Lower lobe of right lung (tissue), 2 donors: Measurements from ENCODE around the gene PECR. TPM values are rescaled to one million over a fixed set of nuclear protein-coding genes. Genes with fewer than 3 reads are reported as not detected.

Experiments used
- ATAC-seq, 2 donors: fragments of 200-7000 bp; cut with Tn5 transposase; one replicate each; pipeline ENCODE4 v1.9.1; 2020 to 2022; ENCODE audit warnings: mild to moderate bottlenecking in 2 of 2, moderate library complexity in 2 of 2
- DNase-seq: peaks from one replicate; pipeline ENCODE4 v3.0.0-alpha.2; 2020
- H3K27ac ChIP-seq: fragments of 200-600 bp; one replicate; pipeline ENCODE4 v1.8.0; 2022
- H3K27me3 ChIP-seq: fragments of 200-600 bp; one replicate; pipeline ENCODE4 v1.8.0; 2022; ENCODE audit warnings: low read depth
- H3K36me3 ChIP-seq: fragments of 200-600 bp; one replicate; pipeline ENCODE4 v1.8.0; 2022; ENCODE audit warnings: mild to moderate bottlenecking
- H3K4me1 ChIP-seq: fragments of 200-600 bp; one replicate; pipeline ENCODE4 v1.8.0; 2022
- H3K4me3 ChIP-seq: fragments of 200-600 bp; one replicate; pipeline ENCODE4 v1.8.0; 2022; ENCODE audit warnings: mild to moderate bottlenecking
- H3K9me3 ChIP-seq: fragments of 200-600 bp; one replicate; pipeline ENCODE4 v1.8.0; 2022
- CTCF ChIP-seq: fragments of 200-600 bp; IDR thresholded peaks from one replicate; pipeline ENCODE4 v1.8.0; 2022; ENCODE audit warnings: antibody characterized with exemption, mild to moderate bottlenecking
- intact Hi-C: fragments of 100-400 bp; cut with DNase I; formaldehyde crosslinking; loops from one replicate; pipeline ENCODE4 v1.11.0; 2022
- total RNA-seq: library from RNA; stranded (reverse); fragmentation: NEBNext Ultra II Directional; extraction: Animal tissue kit (Norgen Biotek cat#: 25700); gene quantifications from one replicate; pipeline ENCODE4 v1.2.1, GENCODE V29; 2021
- donor health status: DM: no; HTN: yes; CAD: no; lungs with severe emphysema.

The PECR gene
- total RNA-seq, 1 donor from 2014 or later = 18.5 TPM

GRCh38 chr2:216041438-216041837, 40.2 kb downstream of the PECR start:
- TF ChIP-seq CTCF = no peak
- no peaks in the 10 kb centered on the region for H3K4me1 ChIP-seq
- ATAC-seq (no peak), DNase-seq (no peak)
- intact Hi-C loops = no loop called here
- H3K27me3 ChIP-seq = no peaks in the 10 kb centered on the region
- no peak overlapping the region for H3K27ac ChIP-seq
- H3K9me3 ChIP-seq = no peaks in the 10 kb centered on the region
- peaks cover 64% of the 10 kb centered on the region for H3K36me3 ChIP-seq
- H3K4me3 ChIP-seq = no peak overlapping the region

GRCh38 chr2:216039918-216040317, 41.7 kb downstream of the PECR start:
- Histone ChIP-seq H3K27me3 (no peaks in the 10 kb centered on the region), H3K9me3 (no peaks in the 10 kb centered on the region), H3K27ac (no peak overlapping the region), H3K36me3 (peaks cover 63% of the 10 kb centered on the region), H3K4me3 (no peak overlapping the region), H3K4me1 (no peaks in the 10 kb centered on the region)
- no peak for DNase-seq
- intact Hi-C loops = no loop called here
- no peak for TF ChIP-seq CTCF
- ATAC-seq = no peak

- DNase-seq (peak; percentile 62), ATAC-seq (peak; percentile 80 to 84)
- H3K27me3 ChIP-seq = no peaks in the 10 kb centered on the region
- H3K9me3 ChIP-seq = no peaks in the 10 kb centered on the region
- H3K27ac ChIP-seq = no peak overlapping the region
- H3K4me1 ChIP-seq = no peaks in the 10 kb centered on the region
- no peak overlapping the region for H3K4me3 ChIP-seq
- H3K36me3 ChIP-seq = peaks cover 26% of the 10 kb centered on the region
- peak; percentile 95 for TF ChIP-seq CTCF
- intact Hi-C loops = no loop called here
Observed at GRCh38 chr2:216034065-216034464, 47.5 kb downstream of the PECR start.

GRCh38 chr2:216033403-216033802, 48.2 kb downstream of the PECR start:
- intact Hi-C loops = no loop called here
- ATAC-seq = no peak

GRCh38 chr2:216031960-216032689, 49.5 kb downstream of the PECR start:
- H3K27ac ChIP-seq = no peak overlapping the region
- intact Hi-C loops = no loop called here

More at GRCh38 chr2:216033403-216033802, 48.2 kb downstream of the PECR start:
- no peak for TF ChIP-seq CTCF
- Histone ChIP-seq H3K4me3 (no peak overlapping the region), H3K9me3 (no peaks in the 10 kb centered on the region), H3K4me1 (no peaks in the 10 kb centered on the region), H3K27ac (no peak overlapping the region), H3K27me3 (no peaks in the 10 kb centered on the region), H3K36me3 (peaks cover 27% of the 10 kb centered on the region)
- DNase-seq = no peak

More at GRCh38 chr2:216031960-216032689, 49.5 kb downstream of the PECR start:
- ATAC-seq (no peak), DNase-seq (no peak)
- Histone ChIP-seq H3K4me3 (no peak overlapping the region), H3K27me3 (no peaks in the 10 kb centered on the region), H3K9me3 (no peaks in the 10 kb centered on the region), H3K4me1 (no peaks in the 10 kb centered on the region), H3K36me3 (peaks cover 19% of the 10 kb centered on the region)
- TF ChIP-seq CTCF = no peak
